Measurements from ENCODE around the gene TBCB.

DNA sequence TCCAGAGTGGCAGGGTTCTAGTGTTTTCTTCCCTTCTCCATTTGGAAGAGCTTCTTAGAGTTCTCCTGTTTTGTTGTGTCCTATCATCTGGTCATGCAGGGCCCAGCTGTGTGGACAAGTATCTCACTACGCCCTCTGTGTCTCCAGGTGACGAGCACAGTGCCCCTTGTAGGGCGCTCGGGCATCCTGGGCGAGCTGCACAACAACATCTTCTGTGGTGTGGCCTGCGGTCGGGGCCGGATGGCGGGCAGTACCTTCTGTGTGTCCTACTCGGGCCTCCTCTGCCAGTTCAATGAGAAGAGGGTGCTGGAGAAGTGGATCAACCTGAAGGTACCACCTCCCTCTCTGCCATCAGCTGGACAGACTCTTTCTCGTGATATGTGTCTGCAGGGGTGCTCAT, 47.6 kb upstream of the TBCB start:
- TF ChIP-seq, protein P1, sequence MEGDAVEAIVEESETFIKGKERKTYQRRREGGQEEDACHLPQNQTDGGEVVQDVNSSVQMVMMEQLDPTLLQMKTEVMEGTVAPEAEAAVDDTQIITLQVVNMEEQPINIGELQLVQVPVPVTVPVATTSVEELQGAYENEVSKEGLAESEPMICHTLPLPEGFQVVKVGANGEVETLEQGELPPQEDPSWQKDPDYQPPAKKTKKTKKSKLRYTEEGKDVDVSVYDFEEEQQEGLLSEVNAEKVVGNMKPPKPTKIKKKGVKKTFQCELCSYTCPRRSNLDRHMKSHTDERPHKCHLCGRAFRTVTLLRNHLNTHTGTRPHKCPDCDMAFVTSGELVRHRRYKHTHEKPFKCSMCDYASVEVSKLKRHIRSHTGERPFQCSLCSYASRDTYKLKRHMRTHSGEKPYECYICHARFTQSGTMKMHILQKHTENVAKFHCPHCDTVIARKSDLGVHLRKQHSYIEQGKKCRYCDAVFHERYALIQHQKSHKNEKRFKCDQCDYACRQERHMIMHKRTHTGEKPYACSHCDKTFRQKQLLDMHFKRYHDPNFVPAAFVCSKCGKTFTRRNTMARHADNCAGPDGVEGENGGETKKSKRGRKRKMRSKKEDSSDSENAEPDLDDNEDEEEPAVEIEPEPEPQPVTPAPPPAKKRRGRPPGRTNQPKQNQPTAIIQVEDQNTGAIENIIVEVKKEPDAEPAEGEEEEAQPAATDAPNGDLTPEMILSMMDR (IDR thresholded peaks at IDR 0.05) = no peak
- TF ChIP-seq POLR2A (IDR thresholded peaks at IDR 0.05) = no peak
